HTR-8/SVneo (cell line): ENCODE data around the gene SOX5.
A peak's percentile ranks its signal among the peaks of the same experiment; 100 is the strongest.
"Not testable (repeated sequence)": the region's sequence is repeated elsewhere in the genome, so short reads cannot be mapped to it uniquely, and the experiment has no call there.

ENCODE experiments used
- DNase-seq: peaks from one replicate; pipeline ENCODE4 v3.0.0; 2011; ENCODE audit warnings: low spot score, mixed read lengths; ENCODE audit not compliant: insufficient read length
- FAIRE-seq: peaks from 2 replicates; lab custom pipeline; 2011; peaks lifted over from hg19 to GRCh38; lab: Jason Lieb, UNC

The SOX5 gene

DNA sequence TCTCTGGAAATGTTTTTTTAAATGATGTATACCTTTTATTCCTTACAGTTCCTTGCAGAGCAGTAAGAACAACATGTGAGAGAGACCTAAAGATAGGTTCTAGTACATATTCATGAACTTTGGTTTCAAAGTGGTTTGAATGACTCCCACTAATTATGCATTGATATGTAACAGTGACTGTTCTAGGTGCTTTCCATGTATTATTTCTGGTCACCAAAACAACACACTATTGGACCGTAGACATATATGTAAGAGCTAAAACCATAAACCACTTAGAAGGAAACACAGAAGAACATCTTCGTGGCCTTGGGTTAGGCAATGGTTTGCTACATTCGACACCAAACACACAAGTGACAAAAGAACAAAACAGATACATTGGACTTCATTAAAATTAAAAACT is 37.9 kb downstream of the SOX5 start:
- FAIRE-seq (no peak), DNase-seq (no peak)

DNA sequence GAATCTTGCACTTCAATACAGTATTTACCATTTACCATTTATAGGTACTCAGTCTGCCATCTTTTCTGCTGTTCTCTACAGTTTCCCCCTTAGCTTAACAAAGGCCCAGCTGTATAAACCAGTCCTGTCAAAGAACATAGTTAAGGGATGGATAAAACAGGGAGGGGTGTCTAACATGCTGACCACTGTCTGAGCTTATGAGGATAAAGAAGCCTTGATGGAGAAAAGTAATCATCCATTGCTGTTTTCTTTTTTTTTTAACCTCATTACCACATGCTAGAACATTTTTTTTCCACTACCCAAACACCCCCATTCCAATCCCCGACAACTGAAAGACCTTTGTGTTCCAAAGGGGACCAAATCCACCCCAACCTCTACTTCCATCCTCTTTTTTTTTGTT is 39.9 kb downstream of the SOX5 start:
- FAIRE-seq (no peak), DNase-seq (no peak)

DNA sequence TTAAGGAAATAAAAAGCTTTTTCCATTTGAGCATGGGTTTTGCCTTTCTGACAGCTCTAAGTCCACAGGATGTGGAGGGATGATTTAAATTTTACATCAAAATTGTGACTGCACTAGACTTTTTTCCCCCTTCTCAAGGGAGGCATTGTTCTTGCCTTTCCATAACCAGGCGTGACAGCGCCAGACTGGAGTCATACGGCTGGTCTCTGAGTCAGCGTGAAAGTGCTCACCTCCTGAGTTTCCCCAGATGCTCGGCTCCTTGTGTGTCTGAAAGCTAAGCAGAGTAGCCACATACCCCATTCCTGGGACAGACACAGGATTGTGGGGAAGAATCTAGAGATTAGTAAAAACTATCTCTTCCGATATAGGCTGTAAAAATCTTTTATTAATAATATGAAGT is 43.1 kb downstream of the SOX5 start:
- DNase-seq (no peak), FAIRE-seq (no peak)

DNA sequence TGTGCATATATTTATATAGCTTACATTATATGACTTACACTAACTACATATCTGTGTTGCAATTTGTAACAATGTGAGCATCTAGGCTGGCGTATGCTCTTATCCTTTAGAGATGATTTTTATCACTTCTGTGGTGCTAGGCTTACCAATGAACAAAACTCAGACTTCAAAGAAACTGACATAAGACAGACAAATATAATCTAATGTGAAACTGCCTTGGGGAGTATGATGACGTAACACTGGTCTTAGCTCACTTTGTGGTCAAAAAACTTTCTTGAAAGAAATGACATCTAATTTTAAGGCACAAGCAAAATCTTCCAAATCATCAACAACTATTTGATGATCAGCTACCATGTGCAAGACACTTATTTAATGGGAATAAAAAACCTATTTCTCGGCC is 50.0 kb downstream of the SOX5 start:
- no peak for DNase-seq
- FAIRE-seq: no peak

DNA sequence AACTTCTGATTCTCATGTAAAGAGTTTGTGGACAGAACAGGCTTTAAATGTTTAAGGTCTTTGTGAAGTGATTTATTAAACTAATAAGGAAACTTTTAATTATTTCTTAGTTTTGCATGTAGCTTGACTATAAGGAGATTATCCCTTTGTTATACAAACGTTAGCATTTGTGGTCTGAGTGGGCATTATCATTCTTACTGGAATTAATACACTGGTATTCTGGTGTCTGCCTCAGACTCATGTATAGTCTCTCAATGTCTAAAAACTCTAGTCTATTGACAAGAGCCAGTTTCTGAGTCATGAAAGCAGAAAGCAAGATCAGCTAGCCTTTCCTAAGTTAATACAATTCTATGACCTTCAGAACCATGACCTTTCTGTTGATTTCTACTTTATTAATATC is 51.3 kb downstream of the SOX5 start:
- FAIRE-seq: no peak
- no peak for DNase-seq

DNA sequence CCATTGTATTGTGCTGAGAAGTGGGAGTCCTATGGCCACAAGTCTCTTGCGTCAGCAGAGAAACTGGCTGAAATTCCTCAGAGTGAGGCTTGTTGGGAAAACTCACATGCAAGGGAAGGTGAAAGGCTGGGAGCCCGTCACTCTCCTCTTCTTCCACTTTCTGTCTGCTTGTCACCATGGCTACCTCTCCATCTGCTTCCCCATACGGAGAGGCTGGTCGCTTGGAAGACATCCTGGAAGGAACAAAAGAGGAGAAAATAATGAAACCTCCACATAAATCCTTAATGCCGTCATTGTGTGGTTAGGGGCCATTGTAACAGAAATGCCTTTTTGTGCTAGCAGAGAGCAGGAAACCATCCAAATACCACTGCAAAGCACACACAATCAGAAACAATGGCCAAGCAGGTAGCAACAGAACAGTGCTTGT is 53.7 kb downstream of the SOX5 start:
- FAIRE-seq (no peak), DNase-seq (no peak)

DNA sequence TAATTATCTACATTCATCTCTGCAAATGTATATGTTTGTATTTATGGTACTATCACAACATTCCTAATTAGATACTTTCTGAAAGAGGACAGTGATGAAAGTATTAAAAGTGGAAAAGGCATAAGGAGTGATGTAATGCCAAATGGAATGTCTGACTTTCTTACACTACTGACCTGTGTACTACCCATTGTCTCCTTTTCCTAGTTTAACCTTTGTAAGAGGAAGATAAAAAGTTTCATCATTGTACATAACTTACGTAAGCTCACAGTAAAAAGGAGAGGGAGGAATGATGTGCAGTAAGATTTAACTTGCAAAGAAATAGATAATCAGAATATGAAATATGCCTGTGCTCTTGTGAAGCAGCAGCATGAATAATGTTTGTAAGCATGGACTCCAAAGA is 55.9 kb downstream of the SOX5 start:
- FAIRE-seq: peak; percentile 73
- DNase-seq: no peak

DNA sequence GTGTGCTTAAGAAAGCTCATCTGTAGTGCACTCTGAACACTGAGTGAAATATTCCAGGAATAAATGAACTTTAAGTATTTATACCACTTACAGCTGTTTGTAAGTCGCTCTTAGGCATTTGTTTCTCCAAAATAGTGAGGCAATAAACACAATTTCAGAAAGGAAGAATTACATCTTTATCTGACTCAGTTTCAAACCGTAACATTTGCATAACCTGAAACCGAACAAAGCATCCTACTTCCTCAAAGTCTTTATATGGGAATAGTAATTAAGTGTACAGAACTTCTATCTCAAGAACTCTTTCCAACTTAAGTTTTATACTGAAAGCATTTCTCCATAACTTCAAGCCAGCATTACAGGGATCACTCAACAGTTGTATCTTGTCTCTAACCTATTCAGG is 58.4 kb downstream of the SOX5 start:
- FAIRE-seq (no peak), DNase-seq (no peak)

DNA sequence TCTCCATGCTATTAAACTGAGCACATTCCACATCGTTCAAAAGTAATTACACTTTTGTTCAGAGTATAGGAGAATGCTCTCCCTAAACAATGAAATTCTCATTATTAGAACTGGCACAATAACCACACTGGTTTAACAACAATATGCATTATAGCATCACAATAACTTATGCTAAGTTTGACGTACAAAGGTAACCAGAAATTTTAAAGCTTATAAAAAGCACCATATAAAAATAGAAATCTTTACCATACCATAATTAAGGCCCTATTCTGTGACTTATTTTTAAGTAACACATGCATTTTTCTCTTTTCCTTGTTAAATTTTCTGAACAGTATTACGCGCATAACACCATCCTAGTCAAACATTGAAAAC is 60.4 kb downstream of the SOX5 start:
- FAIRE-seq: no peak
- DNase-seq: no peak

DNA sequence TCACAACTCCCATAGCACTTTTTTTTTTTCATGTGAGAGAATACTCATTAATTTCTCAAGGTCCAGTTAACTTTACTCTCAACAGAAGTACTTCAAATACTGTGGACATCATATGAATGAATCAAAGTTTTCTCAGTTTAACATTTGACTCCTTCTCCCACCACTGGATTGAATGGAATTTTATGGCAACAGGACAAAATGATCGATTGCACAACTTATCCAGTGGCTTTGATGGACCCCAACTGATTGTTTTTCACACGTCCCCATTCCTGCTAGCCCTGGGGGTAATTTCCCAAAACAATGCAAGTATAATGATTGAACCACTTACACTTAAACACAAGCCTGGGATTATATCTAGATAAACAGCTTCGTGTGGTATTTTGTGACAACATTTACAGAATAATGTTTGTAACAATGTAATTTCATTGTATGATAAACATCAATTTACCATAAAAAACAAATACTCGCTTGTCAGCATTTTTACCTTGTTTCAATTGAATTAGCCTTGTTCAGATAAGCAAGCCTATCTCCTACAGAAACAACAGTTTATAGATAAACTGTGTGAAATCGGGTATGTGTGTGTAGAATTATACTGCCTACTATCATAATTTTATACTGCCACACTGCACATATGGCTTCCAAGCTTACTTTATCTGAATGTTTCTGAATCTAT is 60.9 kb downstream of the SOX5 start:
- no peak for DNase-seq
- FAIRE-seq: peak; percentile 48

DNA sequence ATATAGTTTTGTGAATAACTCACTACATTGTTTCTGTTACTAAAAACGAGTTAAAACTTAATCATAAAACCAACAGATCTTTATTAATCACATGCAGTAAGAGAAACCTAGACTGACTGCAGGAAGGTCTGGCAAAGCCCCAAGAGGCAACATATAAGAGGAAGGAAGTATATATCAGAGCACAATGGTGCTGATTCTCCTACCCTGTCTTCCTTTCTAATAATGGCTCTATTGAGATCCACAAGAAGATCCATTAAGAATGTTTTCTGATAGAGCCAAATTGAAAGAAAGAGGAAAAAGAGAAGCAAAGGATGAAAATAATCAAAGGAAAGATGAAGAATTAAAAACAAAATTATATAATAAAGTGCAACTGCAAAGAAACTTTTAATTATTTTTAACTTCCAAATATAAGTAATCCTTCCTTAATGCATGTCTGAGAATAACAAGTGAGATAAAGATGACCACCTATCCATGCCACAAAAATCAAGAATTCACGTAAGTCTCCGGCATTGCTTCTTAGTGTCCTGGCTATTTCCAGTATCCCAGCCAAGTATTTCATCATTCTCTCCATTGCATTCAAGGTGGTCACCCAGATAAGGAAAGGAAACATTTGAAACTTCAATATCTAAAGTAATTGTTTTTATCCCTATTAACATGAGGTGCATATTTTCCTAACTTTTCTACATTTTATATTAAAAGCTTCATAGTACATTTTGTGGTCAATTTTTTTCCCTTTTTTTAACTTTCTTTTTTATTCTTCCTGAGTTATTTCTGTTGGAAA is 62.2 kb downstream of the SOX5 start:
- DNase-seq (no peak), FAIRE-seq (no peak)

DNA sequence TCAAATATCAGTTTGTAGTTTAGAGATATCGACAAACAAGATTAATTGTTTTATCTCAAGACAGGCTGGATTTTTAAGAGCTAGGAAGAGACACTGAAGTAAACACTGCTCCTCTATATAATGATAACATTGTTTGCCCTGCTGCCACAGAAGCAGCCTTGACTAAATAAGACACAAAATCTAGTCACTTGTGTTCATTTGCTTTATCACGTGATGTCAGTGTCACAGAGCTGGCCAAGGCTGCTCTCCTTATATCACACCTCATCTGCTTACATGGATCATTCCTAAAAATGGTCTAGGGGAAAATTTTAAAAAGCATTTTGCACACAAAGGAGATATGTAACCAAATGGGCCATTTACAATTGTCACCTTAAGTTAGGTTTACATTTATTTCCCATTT is 64.1 kb downstream of the SOX5 start:
- no peak for FAIRE-seq
- no peak for DNase-seq

DNA sequence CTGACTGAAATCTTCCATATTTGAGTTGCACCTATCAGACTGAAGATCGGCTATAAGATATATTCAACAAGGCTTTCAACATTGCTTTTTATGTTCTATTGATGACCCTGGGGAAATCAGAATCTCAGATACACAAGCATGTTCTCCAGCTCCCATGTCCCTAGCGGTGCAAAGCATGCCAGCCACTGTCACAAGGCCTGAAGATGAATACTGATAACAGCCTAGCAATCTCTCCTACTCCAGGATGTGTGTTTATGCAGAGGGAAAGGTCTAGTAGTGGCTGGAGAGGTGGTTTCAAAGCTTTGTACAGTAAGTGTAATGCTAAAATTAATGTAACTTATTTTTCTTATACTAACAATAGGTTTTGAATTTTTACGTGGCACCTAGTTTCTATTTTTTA is 64.6 kb downstream of the SOX5 start:
- FAIRE-seq (peak; percentile 51), DNase-seq (no peak)

DNA sequence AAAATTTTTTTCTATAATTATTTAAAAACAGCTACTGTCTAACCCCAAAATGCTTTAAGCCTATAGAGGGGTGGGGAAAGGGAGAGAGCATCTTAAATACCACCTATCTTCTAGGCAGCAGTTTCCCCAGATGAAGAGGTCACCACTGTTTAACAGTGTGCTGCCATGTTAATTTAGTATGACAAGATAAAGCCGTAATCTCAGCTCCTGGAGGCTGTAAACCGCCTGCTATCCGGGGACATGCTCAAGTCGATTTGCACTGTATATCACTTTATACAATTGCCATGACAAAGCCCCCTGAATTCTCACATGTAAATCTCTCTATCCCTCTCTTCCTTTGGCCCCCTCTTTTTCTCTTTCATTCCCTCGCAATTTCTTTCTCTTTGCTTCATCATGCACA is 68.5 kb downstream of the SOX5 start:
- no peak for FAIRE-seq
- DNase-seq: no peak

DNA sequence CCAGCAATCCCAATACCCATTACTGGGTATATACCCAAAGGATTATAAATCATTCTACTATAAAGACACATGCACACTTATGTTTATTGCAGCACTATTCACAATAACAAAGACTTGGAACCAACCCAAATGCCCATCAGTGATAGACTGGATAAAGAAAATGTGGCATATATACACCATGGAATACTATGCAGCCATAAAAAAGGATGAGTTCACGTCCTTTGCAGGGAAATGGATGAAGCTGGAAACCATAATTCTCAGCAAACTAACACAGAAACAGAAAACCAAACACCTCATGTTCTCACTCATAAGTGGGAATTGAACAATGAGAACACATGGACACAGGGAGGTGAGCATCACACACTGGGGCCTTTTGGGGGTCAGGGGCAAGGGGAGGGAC is 72.9 kb downstream of the SOX5 start:
- not testable (repeated sequence) for DNase-seq, FAIRE-seq

DNA sequence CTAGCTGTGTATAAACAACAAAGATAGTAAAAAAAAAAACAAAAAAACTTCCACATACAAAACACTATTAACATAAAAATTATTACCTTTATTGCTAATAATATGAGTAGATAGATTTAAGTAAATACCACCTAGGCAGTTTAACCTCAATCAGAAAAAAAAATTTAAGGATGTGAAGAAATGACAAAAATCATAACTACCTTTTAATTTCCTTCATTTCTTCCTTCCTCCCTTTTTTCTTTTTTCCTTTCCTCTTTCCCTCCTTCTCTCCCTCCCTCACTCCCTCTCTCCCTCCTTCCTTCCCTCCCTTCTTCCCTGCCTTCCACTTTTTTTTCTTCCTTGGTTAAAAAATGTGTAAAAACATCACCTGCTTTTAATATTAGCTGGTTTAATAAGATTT is 81.7 kb downstream of the SOX5 start:
- FAIRE-seq (no peak), DNase-seq (no peak)

DNA sequence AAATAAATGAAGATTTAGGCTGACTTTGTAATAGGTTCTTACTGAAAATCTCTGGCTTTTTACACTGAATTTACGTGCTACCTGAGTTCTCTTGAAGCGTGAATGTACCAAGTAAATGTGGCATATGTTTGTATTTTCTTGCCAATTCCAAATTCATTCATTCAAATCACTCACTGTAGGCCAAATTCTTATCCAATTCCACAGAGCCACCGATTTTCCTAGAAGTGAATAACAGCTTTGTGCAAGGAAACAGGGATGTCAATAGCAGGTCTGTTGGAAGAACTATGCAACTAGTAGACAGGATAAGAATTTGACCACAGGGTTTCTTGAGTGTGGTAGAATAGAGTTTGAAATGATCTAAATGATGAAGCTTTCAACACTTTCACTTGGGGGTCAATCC is 86.8 kb downstream of the SOX5 start:
- no peak for DNase-seq
- no peak for FAIRE-seq

DNA sequence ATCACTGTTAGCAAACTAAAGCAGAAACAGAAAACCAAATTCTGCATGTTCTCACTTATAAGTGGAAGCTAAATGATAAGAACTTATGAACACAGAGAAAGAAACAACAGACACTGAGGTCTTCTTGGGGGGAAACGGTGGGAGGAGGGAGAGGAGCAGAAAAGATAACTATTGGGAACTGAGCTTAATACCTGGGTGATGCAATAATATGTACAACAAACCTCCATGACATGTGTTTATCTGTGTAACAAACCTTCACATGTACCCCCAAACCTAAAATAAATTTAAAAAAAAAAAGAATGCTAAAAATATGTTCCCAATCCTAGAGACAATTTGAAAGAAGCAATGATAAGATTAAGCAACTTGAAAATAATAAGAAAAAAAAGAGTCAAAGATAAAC is 89.5 kb downstream of the SOX5 start:
- DNase-seq (no peak), FAIRE-seq (no peak)

DNA sequence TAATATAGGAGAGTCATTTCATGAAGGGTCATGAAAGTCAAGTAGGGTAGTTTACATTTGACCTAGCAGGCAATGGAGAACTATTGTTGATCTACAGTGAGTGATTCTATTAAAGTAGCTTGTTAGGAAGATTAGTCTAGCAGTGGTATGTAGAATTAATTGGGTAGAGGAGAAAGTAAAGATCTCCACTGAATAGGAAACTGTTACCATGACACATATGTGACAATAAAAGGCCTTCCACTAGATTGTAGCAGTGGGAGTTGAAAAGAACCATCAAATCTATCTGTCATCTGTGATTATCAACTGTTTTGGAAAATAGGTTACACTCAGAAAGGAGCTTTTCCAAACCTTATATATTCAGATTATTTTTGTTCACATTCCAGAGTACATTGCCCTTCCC is 92.3 kb downstream of the SOX5 start:
- DNase-seq (no peak), FAIRE-seq (no peak)

DNA sequence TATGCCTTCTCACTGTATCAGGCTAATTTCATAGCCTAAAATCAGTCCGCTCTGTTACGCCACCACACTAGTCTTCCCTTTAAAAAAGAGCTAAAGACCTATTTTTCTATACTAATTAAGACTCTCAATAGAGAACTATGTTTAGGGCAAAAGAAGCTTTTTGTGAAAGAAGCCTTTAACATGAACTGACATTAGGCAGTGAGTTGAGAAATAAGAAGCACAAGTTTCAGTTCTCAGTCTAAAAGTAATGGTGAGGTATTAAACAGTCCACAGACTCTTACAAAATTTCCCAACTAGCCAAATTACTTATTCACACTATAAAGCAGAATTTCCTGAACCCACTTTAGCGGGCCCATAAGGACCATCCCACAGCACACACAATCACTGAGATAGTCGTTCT is 93.7 kb downstream of the SOX5 start:
- FAIRE-seq: no peak
- DNase-seq: no peak

DNA sequence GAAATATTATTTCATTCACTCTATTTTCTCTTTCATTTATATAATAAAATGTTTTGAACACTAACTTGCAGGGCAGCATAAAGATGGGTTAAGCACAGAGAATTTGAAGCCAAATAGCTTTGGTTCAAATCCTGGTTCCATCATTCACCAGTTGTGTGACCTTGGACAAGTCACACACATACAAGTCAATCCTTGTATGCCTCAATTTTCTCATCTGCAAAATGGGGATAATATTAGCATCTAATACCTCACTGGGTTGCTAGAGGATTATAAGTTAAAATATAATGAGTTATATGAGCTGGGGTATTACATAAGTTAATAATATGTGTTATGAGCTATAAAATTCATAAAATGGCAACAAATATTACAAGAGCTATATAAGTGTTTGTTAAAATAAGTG is 94.9 kb downstream of the SOX5 start:
- FAIRE-seq (no peak), DNase-seq (no peak)

DNA sequence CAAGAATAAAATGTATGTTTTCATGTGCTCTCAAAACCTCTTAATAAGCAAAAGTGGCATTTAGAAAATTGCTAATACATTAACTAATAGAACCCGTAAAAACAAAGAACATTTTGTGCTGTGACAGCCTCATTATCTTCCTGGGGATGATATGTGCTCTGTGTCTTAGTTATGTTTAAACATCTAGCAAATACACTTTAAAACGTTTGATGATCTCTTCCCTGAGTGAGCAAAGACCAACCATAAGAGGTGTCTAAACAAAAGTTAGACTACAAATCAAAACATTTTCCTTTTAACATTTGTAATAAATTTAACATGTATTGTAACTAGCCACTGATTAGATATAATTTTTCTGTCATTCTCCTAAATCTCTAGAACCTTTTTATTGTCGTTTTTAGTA is 95.8 kb downstream of the SOX5 start:
- no peak for FAIRE-seq
- no peak for DNase-seq
